Pancreas (tissue), 10 donors: Measurements from ENCODE around the gene POLK. TPM values are rescaled to one million over a fixed set of nuclear protein-coding genes. Genes with fewer than 3 reads are reported as not detected.

ENCODE experiments used
- ATAC-seq, 4 donors: fragments of 200-7000 bp; cut with Tn5 transposase; one replicate each; pipeline versions ENCODE4 v1.8.0 to v1.9.1; 2020; ENCODE audit warnings: mild to moderate bottlenecking in 4 of 4, moderate library complexity in 4 of 4
- DNase-seq, 6 donors: peaks; one replicate each; pipeline ENCODE4 v3.0.0-alpha.2; 2020
- FAIRE-seq: peaks from 2 replicates; lab custom pipeline; 2012; peaks lifted over from hg19 to GRCh38; lab: Jason Lieb, UNC
- H3K27ac ChIP-seq, 4 donors: fragments of 200-600 bp; sonication (generic); 1 replicate in 3 of 4; 2 replicates in 1 of 4; pipeline versions ENCODE4 v1.5.0 to v1.8.0; 2020
- H3K27me3 ChIP-seq, 4 donors: fragments of 200-600 bp; one replicate each; pipeline ENCODE4 v1.8.0; 2021
- H3K36me3 ChIP-seq, 3 donors: fragments of 200-600 bp; sonication (generic) in 1 of 3; one replicate each; pipeline versions ENCODE4 v1.5.0 to v1.8.0; 2020 to 2021
- H3K4me1 ChIP-seq, 3 donors: fragments of 200-600 bp; one replicate each; pipeline ENCODE4 v1.8.0; 2021
- H3K4me3 ChIP-seq, 4 donors: fragments of 200-600 bp; sonication (generic) in 2 of 4; one replicate each; pipeline versions ENCODE4 v1.5.0 to v1.8.0; 2020 to 2021
- H3K9me3 ChIP-seq, 4 donors: fragments of 200-600 bp; one replicate each; pipeline ENCODE4 v1.8.0; 2021
- WGBS, 2 donors: extraction: QIAGEN DNeasy Blood & Tissue Kit; methylation state at CpG; one replicate each; pipeline ENCODE4 v1.1.7; 2013; 5-methylcytosine and 5-hydroxymethylcytosine counted together
- intact Hi-C, 3 donors: fragments of 100-400 bp; cut with DNase I; formaldehyde crosslinking; loops; one replicate each; pipeline versions ENCODE4 v1.11.1 to v1.14.2; 2022
- polyA plus RNA-seq, 2 donors: library from polyadenylated mRNA; stranded (reverse); fragments of 200-250 nt; gene quantifications; one replicate each; pipeline ENCODE4 v1.2.3, GENCODE V29; 2013
- total RNA-seq, 6 donors: library from RNA; stranded (reverse); fragmentation: NEBNext Ultra II Directional in 4 of 6; extraction: Animal tissue kit (Norgen Biotek cat#: 25700) in 4 of 6; gene quantifications; one replicate each; pipeline versions ENCODE4 v1.2.1 to v1.2.4, GENCODE V29; 2021 to 2023
- TF ChIP-seq, protein P1 (sequence below), 4 donors: fragments of 200-600 bp; sonication (generic) in 3 of 4; IDR thresholded peaks; one replicate each; pipeline versions ENCODE4 v1.5.0 to v1.8.0; 2021; ENCODE audit warnings: antibody characterized with exemption in 4 of 4
- donor health status: healthy with polysubstance abuse.
- donor health status: DM: no; HTN: no; CAD: no; lungs with moderate emphysema.
- donor health status: DM: no; HTN: no; CAD: no.
- donor health status: control.
- donor health status: control.
- donor health status: Bipolar disorder and iron deficiency.
- donor health status: DM: yes; HTN: yes; CAD: no.
- donor health status: DM: no; HTN: no; CAD: no.
- donor health status: DM: no; HTN: no; CAD: no.
- donor health status: DM: yes; HTN: yes; CAD: no.

POLK gene
- total and polyA plus RNA-seq, 8 donors = 3.9 to 18.5 (median 11.3) TPM

DNA sequence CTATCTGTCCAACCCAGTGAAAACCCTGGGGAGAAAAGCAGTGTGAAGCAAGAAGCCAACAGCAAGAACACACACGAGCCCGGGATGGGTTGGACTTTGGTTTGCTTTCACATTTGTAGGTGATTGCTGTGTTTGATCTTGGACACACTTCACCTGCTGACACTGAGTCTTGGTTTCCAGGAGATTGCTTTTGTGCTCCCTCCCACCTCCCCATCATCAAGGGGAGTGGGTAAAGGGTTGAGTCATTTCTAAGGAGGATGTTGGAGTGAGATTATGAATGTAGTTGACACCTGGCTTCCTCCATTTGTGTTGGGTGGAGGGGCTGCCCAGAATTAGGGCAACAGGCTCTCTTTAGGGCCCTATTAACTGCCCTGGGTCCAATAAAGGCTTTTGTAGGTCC lies 137.0 kb downstream of the POLK start:
- Histone ChIP-seq H3K4me3 (no peak overlapping the region), H3K4me1 (no peaks in the 10 kb centered on the region), H3K36me3 (no peaks in the 10 kb centered on the region), H3K9me3 (no peaks in the 10 kb centered on the region), H3K27me3 (no peaks in the 10 kb centered on the region), H3K27ac (no peak overlapping the region)
- intact Hi-C loops = no loop called here
- ATAC-seq = peak in 1 of 4 donors; percentile 15
- 53 to 60% methylated on average over 2 of the region's 2 CpGs for WGBS, 2 donors
- FAIRE-seq = no peak
- no peak for DNase-seq
- TF ChIP-seq, protein P1, sequence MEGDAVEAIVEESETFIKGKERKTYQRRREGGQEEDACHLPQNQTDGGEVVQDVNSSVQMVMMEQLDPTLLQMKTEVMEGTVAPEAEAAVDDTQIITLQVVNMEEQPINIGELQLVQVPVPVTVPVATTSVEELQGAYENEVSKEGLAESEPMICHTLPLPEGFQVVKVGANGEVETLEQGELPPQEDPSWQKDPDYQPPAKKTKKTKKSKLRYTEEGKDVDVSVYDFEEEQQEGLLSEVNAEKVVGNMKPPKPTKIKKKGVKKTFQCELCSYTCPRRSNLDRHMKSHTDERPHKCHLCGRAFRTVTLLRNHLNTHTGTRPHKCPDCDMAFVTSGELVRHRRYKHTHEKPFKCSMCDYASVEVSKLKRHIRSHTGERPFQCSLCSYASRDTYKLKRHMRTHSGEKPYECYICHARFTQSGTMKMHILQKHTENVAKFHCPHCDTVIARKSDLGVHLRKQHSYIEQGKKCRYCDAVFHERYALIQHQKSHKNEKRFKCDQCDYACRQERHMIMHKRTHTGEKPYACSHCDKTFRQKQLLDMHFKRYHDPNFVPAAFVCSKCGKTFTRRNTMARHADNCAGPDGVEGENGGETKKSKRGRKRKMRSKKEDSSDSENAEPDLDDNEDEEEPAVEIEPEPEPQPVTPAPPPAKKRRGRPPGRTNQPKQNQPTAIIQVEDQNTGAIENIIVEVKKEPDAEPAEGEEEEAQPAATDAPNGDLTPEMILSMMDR (IDR thresholded peaks at IDR 0.05) = no peak

Other genes starting within 250 kb of the POLK start
- 10 to 100 TPM in 5 of 6 donors, 1 to 10 TPM in 1; 10.0 to 19.7 (median 13.2) TPM for gene HMGCR, start 174.7 kb upstream of the POLK start, total RNA-seq
- gene HMGCR, start 174.7 kb upstream of the POLK start, polyA plus RNA-seq = 10 to 100 TPM in 1 of 2 donors, 1 to 10 TPM in 1; 2.5 to 10.4 TPM
- 10 to 100 TPM; 10.2 to 22.7 (median 13.5) TPM for gene CERT1, start 262 bp upstream of the POLK start, total RNA-seq
- 1 to 10 TPM; 6.2 to 8.7 TPM for gene CERT1, start 262 bp upstream of the POLK start, polyA plus RNA-seq
- under 1 TPM; 0.38 to 0.79 (median 0.54) TPM for gene ANKDD1B, start 99.6 kb downstream of the POLK start, total RNA-seq
- 1 to 10 TPM in 1 of 2 donors, under 1 TPM in 1; 0.66 to 1.3 TPM for gene ANKDD1B, start 99.6 kb downstream of the POLK start, polyA plus RNA-seq
- gene POC5, start 205.5 kb downstream of the POLK start, total RNA-seq = 1 to 10 TPM; 2.6 to 5.5 (median 4.0) TPM
- gene POC5, start 205.5 kb downstream of the POLK start, polyA plus RNA-seq = 1 to 10 TPM; 5.7 to 6.9 TPM